ENCODE data around the gene SPOCK2.

Gene SPOCK2

GRCh38 chr10:72045586-72045985 lies 42.8 kb downstream of the SPOCK2 start:
- Histone ChIP-seq H3K9me3 (ENCODE audit: control insufficient read depth in 2 of 2, low read length in 2 of 2) (peaks cover 0 to 2% of the 10 kb centered on the region in 2 donors), H3K27me3 (ENCODE audit: control insufficient read depth in 2 of 2, insufficient read depth in 2 of 2, low read length in 2 of 2) (no peaks in the 10 kb centered on the region), H3K9ac (ENCODE audit: low read depth in 1 of 2, low read length in 2 of 2) (no peak overlapping the region), H3K4me3 (ENCODE audit: low read length in 2 of 2) (no peak overlapping the region), H3K27ac (ENCODE audit: low read depth in 2 of 2, low read length in 2 of 2) (no peak overlapping the region), H3K4me1 (ENCODE audit: control insufficient read depth in 2 of 2, insufficient read depth in 2 of 2, low read length in 2 of 2) (no peaks in the 10 kb centered on the region), H3K36me3 (ENCODE audit: control insufficient read depth in 2 of 2, insufficient read depth in 2 of 2, low read length in 2 of 2) (no peaks in the 10 kb centered on the region)

GRCh38 chr10:72044417-72045041 lies 43.8 kb downstream of the SPOCK2 start:
- no peaks in the 10 kb centered on the region for H3K4me1 ChIP-seq (ENCODE audit: control insufficient read depth in 2 of 2, insufficient read depth in 2 of 2, low read length in 2 of 2)
- H3K9ac ChIP-seq (ENCODE audit: low read depth in 1 of 2, low read length in 2 of 2), result no peak overlapping the region
- H3K4me3 ChIP-seq (ENCODE audit: low read length in 2 of 2), result no peak overlapping the region
- no peaks in the 10 kb centered on the region for H3K36me3 ChIP-seq (ENCODE audit: control insufficient read depth in 2 of 2, insufficient read depth in 2 of 2, low read length in 2 of 2)
- no peak overlapping the region for H3K27ac ChIP-seq (ENCODE audit: low read depth in 2 of 2, low read length in 2 of 2)
- H3K9me3 ChIP-seq (ENCODE audit: control insufficient read depth in 2 of 2, low read length in 2 of 2), result peaks cover 0 to 1% of the 10 kb centered on the region in 2 donors
- no peaks in the 10 kb centered on the region for H3K27me3 ChIP-seq (ENCODE audit: control insufficient read depth in 2 of 2, insufficient read depth in 2 of 2, low read length in 2 of 2)

- H3K36me3 ChIP-seq (ENCODE audit: control insufficient read depth in 2 of 2, insufficient read depth in 2 of 2, low read length in 2 of 2), result no peaks in the 10 kb centered on the region
- H3K4me1 ChIP-seq (ENCODE audit: control insufficient read depth in 2 of 2, insufficient read depth in 2 of 2, low read length in 2 of 2), result peaks cover 0 to 3% of the 10 kb centered on the region in 2 donors
- H3K27ac ChIP-seq (ENCODE audit: low read depth in 2 of 2, low read length in 2 of 2), result no peak overlapping the region
- H3K9ac ChIP-seq (ENCODE audit: low read depth in 1 of 2, low read length in 2 of 2), result no peak overlapping the region
- H3K9me3 ChIP-seq (ENCODE audit: control insufficient read depth in 2 of 2, low read length in 2 of 2), result no peaks in the 10 kb centered on the region
- H3K27me3 ChIP-seq (ENCODE audit: control insufficient read depth in 2 of 2, insufficient read depth in 2 of 2, low read length in 2 of 2), result no peaks in the 10 kb centered on the region
- H3K4me3 ChIP-seq (ENCODE audit: low read length in 2 of 2), result no peak overlapping the region
Observed at GRCh38 chr10:72043016-72043834, 45.1 kb downstream of the SPOCK2 start.

GRCh38 chr10:72041491-72041890 lies 46.9 kb downstream of the SPOCK2 start:
- H3K27ac ChIP-seq (ENCODE audit: low read depth in 2 of 2, low read length in 2 of 2), result no peak overlapping the region

GRCh38 chr10:72039377-72039776 lies 49.0 kb downstream of the SPOCK2 start:
- Histone ChIP-seq H3K4me1 (ENCODE audit: control insufficient read depth in 2 of 2, insufficient read depth in 2 of 2, low read length in 2 of 2) (peaks cover 0 to 13% of the 10 kb centered on the region in 2 donors), H3K9me3 (ENCODE audit: control insufficient read depth in 2 of 2, low read length in 2 of 2) (no peaks in the 10 kb centered on the region), H3K27ac (ENCODE audit: low read depth in 2 of 2, low read length in 2 of 2) (no peak overlapping the region), H3K36me3 (ENCODE audit: control insufficient read depth in 2 of 2, insufficient read depth in 2 of 2, low read length in 2 of 2) (no peaks in the 10 kb centered on the region), H3K9ac (ENCODE audit: low read depth in 1 of 2, low read length in 2 of 2) (no peak overlapping the region), H3K27me3 (ENCODE audit: control insufficient read depth in 2 of 2, insufficient read depth in 2 of 2, low read length in 2 of 2) (no peaks in the 10 kb centered on the region), H3K4me3 (ENCODE audit: low read length in 2 of 2) (no peak overlapping the region)

More at GRCh38 chr10:72041491-72041890, 46.9 kb downstream of the SPOCK2 start:
- Histone ChIP-seq H3K36me3 (ENCODE audit: control insufficient read depth in 2 of 2, insufficient read depth in 2 of 2, low read length in 2 of 2) (no peaks in the 10 kb centered on the region), H3K4me3 (ENCODE audit: low read length in 2 of 2) (no peak overlapping the region), H3K9ac (ENCODE audit: low read depth in 1 of 2, low read length in 2 of 2) (no peak overlapping the region), H3K4me1 (ENCODE audit: control insufficient read depth in 2 of 2, insufficient read depth in 2 of 2, low read length in 2 of 2) (peaks cover 0 to 13% of the 10 kb centered on the region in 2 donors), H3K27me3 (ENCODE audit: control insufficient read depth in 2 of 2, insufficient read depth in 2 of 2, low read length in 2 of 2) (no peaks in the 10 kb centered on the region), H3K9me3 (ENCODE audit: control insufficient read depth in 2 of 2, low read length in 2 of 2) (no peaks in the 10 kb centered on the region)

- H3K9ac ChIP-seq (ENCODE audit: low read depth in 1 of 2, low read length in 2 of 2), result no peak overlapping the region
- H3K4me3 ChIP-seq (ENCODE audit: low read length in 2 of 2), result no peak overlapping the region
- no peaks in the 10 kb centered on the region for H3K36me3 ChIP-seq (ENCODE audit: control insufficient read depth in 2 of 2, insufficient read depth in 2 of 2, low read length in 2 of 2)
- H3K4me1 ChIP-seq (ENCODE audit: control insufficient read depth in 2 of 2, insufficient read depth in 2 of 2, low read length in 2 of 2), result peaks cover 0 to 13% of the 10 kb centered on the region in 2 donors
- no peaks in the 10 kb centered on the region for H3K9me3 ChIP-seq (ENCODE audit: control insufficient read depth in 2 of 2, low read length in 2 of 2)
- no peak overlapping the region for H3K27ac ChIP-seq (ENCODE audit: low read depth in 2 of 2, low read length in 2 of 2)
- no peaks in the 10 kb centered on the region for H3K27me3 ChIP-seq (ENCODE audit: control insufficient read depth in 2 of 2, insufficient read depth in 2 of 2, low read length in 2 of 2)
Observed at GRCh38 chr10:72038458-72039001, 49.8 kb downstream of the SPOCK2 start.

GRCh38 chr10:72037811-72038210 lies 50.5 kb downstream of the SPOCK2 start:
- H3K4me1 ChIP-seq (ENCODE audit: control insufficient read depth in 2 of 2, insufficient read depth in 2 of 2, low read length in 2 of 2), result peaks cover 0 to 13% of the 10 kb centered on the region in 2 donors
- no peak overlapping the region for H3K27ac ChIP-seq (ENCODE audit: low read depth in 2 of 2, low read length in 2 of 2)
- H3K4me3 ChIP-seq (ENCODE audit: low read length in 2 of 2), result no peak overlapping the region
- H3K9ac ChIP-seq (ENCODE audit: low read depth in 1 of 2, low read length in 2 of 2), result no peak overlapping the region
- no peaks in the 10 kb centered on the region for H3K9me3 ChIP-seq (ENCODE audit: control insufficient read depth in 2 of 2, low read length in 2 of 2)
- no peaks in the 10 kb centered on the region for H3K36me3 ChIP-seq (ENCODE audit: control insufficient read depth in 2 of 2, insufficient read depth in 2 of 2, low read length in 2 of 2)
- no peaks in the 10 kb centered on the region for H3K27me3 ChIP-seq (ENCODE audit: control insufficient read depth in 2 of 2, insufficient read depth in 2 of 2, low read length in 2 of 2)

- no peaks in the 10 kb centered on the region for H3K9me3 ChIP-seq (ENCODE audit: control insufficient read depth in 2 of 2, low read length in 2 of 2)
- no peak overlapping the region for H3K27ac ChIP-seq (ENCODE audit: low read depth in 2 of 2, low read length in 2 of 2)
- no peak overlapping the region for H3K9ac ChIP-seq (ENCODE audit: low read depth in 1 of 2, low read length in 2 of 2)
Observed at GRCh38 chr10:72037266-72037665, 51.1 kb downstream of the SPOCK2 start.

GRCh38 chr10:72035252-72035887 lies 53.0 kb downstream of the SPOCK2 start:
- no peaks in the 10 kb centered on the region for H3K27me3 ChIP-seq (ENCODE audit: control insufficient read depth in 2 of 2, insufficient read depth in 2 of 2, low read length in 2 of 2)
- H3K4me3 ChIP-seq (ENCODE audit: low read length in 2 of 2), result no peak overlapping the region
- no peak overlapping the region for H3K9ac ChIP-seq (ENCODE audit: low read depth in 1 of 2, low read length in 2 of 2)
- peaks cover 2 to 19% of the 10 kb centered on the region in 2 donors for H3K4me1 ChIP-seq (ENCODE audit: control insufficient read depth in 2 of 2, insufficient read depth in 2 of 2, low read length in 2 of 2)
- no peak overlapping the region for H3K27ac ChIP-seq (ENCODE audit: low read depth in 2 of 2, low read length in 2 of 2)
- H3K36me3 ChIP-seq (ENCODE audit: control insufficient read depth in 2 of 2, insufficient read depth in 2 of 2, low read length in 2 of 2), result no peaks in the 10 kb centered on the region
- no peaks in the 10 kb centered on the region for H3K9me3 ChIP-seq (ENCODE audit: control insufficient read depth in 2 of 2, low read length in 2 of 2)

More at GRCh38 chr10:72037266-72037665, 51.1 kb downstream of the SPOCK2 start:
- Histone ChIP-seq H3K4me3 (ENCODE audit: low read length in 2 of 2) (no peak overlapping the region), H3K27me3 (ENCODE audit: control insufficient read depth in 2 of 2, insufficient read depth in 2 of 2, low read length in 2 of 2) (no peaks in the 10 kb centered on the region), H3K36me3 (ENCODE audit: control insufficient read depth in 2 of 2, insufficient read depth in 2 of 2, low read length in 2 of 2) (no peaks in the 10 kb centered on the region), H3K4me1 (ENCODE audit: control insufficient read depth in 2 of 2, insufficient read depth in 2 of 2, low read length in 2 of 2) (peaks cover 0 to 13% of the 10 kb centered on the region in 2 donors)

GRCh38 chr10:72034761-72035160 lies 53.6 kb downstream of the SPOCK2 start:
- H3K36me3 ChIP-seq (ENCODE audit: control insufficient read depth in 2 of 2, insufficient read depth in 2 of 2, low read length in 2 of 2), result no peaks in the 10 kb centered on the region
- H3K27me3 ChIP-seq (ENCODE audit: control insufficient read depth in 2 of 2, insufficient read depth in 2 of 2, low read length in 2 of 2), result no peaks in the 10 kb centered on the region
- H3K27ac ChIP-seq (ENCODE audit: low read depth in 2 of 2, low read length in 2 of 2), result no peak overlapping the region
- H3K9me3 ChIP-seq (ENCODE audit: control insufficient read depth in 2 of 2, low read length in 2 of 2), result no peaks in the 10 kb centered on the region
- H3K4me3 ChIP-seq (ENCODE audit: low read length in 2 of 2), result no peak overlapping the region
- peaks cover 4 to 24% of the 10 kb centered on the region in 2 donors for H3K4me1 ChIP-seq (ENCODE audit: control insufficient read depth in 2 of 2, insufficient read depth in 2 of 2, low read length in 2 of 2)
- no peak overlapping the region for H3K9ac ChIP-seq (ENCODE audit: low read depth in 1 of 2, low read length in 2 of 2)

Measured in mucosa of rectum (tissue), 2 donors.